DMS153 treated with DMSO at 0.1 percent for 48 hours (cell line): ENCODE data around the gene LDLR.
"Not testable (repeated sequence)": the region's sequence is repeated elsewhere in the genome, so short reads cannot be mapped to it uniquely, and the experiment has no call there.

Experiments used
- DNase-seq: peaks from one replicate; lab custom pipeline; 2025; ENCODE audit not compliant: unreplicated experiment; lab: John Stamatoyannopoulos, UW

The LDLR gene

DNA sequence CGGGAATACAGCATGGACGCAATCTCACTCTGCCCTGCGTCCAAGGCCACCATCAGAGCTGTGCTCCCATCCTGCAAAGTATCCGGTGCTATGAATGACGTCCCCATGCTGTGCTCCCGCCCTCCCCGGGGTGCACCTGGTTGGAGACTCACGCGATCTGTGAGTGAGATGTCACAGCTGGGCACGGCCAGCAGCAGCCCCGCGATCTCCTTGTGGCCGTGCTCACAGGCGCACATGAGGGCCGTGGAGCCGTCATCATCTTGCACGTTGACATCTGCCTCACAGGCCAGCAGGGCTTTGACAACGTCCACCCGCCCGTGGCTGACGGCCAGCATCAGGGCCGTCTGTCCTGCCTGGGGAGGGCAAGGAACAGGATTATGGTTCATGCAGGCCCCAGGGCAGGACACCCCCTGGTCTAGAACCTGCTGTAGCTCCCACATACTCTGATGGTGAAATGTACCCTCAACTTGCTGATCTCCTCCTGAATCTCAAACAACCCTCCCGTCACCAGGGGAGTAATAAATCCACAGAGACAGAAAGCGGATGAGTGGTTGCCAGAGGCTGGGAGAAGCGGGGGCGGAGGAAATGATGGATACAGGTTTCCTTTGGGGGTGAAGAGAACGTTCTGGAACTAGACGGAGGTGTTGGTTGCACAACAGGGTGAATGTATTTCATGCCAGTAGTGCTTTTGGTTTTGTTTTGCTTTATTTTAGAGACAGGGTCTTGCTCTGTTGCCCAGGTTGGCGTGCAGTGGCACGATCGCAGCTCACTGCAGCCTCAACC is 80.8 kb downstream of the LDLR start:
- DNase-seq: no peak

- DNase-seq: no peak
Observed at GRCh38 chr19:11171144-11171543, 81.9 kb downstream of the LDLR start.

GRCh38 chr19:11172576-11172975 is 83.3 kb downstream of the LDLR start:
- no peak for DNase-seq

DNA sequence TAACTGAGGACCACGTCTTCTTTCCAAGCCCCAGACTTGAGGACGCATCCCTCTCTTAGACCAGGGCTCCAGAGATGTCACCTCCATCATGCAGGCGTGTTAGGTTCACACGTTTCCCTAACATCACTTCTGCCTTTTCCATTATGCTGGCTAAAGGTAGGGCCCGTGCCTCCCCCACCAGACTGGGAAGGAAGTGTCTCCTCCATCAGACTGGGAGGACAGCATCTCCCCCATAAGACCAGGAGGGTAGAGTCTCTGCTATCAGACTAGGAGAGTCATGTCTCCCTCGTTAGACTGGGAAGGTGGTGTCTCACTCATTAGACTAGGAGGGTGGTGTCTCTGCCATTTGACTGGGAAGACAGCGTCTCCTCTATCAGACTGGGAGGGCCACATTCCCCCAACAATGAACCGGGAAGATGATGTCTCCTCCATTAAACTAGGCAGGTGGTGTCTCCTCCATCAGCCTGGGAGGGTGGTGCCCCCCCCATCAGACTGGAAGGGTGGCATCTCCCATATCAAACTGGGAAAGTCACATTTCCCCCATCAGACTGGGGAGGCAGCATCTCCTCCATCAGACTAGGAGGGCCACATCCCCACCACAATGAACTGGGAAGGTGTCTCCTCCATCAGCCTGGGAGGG is 84.4 kb downstream of the LDLR start:
- no peak for DNase-seq

GRCh38 chr19:11174336-11174735 is 85.1 kb downstream of the LDLR start:
- DNase-seq: no peak

DNA sequence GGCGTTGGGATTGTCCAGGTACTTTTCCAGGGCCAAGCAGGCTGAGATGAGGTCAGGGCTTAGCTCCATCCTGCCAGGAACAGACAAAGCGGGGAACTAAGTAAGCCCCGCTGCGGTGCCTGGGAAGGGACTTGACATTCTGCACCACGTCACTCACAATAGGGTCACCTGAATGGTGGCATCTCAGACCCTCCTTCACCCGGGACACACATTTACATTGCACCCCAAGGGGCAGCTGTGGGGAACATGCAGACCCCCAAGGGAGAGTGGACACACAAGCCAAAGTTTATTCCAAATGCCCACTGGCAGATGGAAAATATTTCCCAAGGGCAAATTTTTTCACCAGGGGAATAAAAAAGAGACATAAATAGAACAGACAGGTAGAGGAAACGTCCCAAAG is 86.7 kb downstream of the LDLR start:
- DNase-seq: no peak

DNA sequence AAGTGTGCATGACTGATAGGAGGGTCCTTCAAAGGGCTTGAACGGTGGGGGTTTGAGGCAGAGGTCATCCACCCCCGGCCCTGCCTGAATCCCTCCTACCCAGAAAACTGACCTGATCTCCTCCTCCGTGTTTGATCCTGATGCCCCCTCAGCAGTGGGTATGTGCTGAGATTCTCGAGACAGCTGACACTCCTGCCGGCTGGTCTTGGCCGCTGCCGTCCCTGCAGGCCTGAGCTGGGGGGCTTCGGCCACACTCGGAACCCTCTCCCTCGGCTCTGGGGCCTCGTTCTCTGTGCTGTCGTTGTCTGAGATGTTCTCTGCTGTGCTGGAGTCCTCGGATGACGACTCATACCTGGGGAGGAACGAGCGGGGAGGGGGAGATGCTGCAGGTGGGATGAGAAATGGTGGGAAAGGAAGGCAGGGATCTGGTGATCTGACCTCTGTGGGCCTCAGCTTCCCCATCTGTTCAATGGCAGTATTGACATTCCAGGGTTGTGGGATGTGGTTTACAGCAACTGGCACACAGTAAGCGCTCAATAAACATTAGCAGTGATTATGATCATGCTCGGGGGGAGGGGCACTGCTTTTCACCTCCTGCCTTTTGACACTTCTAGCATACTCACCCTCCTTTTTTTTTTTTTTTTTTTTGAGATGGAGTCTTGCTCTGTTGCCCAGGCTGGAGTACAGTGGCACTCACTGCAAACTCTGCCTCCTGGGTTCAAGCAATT is 87.4 kb downstream of the LDLR start:
- no peak for DNase-seq

GRCh38 chr19:11177592-11177991 is 88.3 kb downstream of the LDLR start:
- no peak for DNase-seq

DNA sequence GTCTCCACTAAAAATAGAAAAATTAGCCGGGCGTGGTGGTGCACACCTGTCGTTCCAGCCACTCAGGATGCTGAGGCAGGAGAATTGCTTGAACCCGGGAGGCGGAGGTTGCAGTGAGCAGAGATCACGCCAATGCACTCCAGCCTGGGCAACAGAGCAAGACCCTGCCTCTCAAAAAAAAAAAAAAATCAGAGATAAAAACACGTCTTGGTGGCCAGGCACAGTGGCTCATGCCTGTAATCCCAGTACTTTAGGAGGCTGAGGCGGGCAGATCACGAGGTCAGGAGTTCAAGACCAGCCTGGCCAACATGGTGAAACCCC is 89.8 kb downstream of the LDLR start:
- DNase-seq: not testable (repeated sequence)

DNA sequence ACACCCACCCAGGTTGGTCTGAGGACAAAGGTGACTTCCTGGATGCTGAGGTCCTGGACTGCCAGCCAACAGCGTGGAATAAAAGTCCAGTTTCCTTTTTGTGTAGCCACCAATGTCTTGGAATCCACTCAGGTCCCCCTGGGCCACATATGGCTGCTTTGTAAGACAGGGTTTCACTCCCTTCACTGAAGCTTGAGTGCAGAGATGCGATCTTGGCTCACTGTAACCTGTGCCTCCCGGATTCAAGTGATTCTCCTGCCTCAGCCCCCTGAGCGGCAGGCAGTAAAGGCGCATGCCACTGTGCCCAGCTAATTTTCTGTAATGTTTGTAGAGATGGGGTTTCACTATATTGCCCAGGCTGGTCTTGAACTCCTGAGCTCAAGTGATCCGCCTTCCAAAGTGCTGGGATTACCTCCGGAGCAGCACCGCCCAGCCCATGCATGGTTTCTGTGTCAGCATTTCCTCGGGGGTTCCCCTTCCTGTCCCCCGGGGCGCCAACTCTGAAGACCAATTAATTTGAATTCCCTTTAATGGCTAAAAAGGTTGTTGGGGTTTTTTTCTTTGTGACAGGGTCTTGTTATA is 90.5 kb downstream of the LDLR start:
- DNase-seq: no peak

GRCh38 chr19:11180346-11180745 is 91.1 kb downstream of the LDLR start:
- no peak for DNase-seq

GRCh38 chr19:11180975-11181374 is 91.7 kb downstream of the LDLR start:
- not testable (repeated sequence) for DNase-seq

DNA sequence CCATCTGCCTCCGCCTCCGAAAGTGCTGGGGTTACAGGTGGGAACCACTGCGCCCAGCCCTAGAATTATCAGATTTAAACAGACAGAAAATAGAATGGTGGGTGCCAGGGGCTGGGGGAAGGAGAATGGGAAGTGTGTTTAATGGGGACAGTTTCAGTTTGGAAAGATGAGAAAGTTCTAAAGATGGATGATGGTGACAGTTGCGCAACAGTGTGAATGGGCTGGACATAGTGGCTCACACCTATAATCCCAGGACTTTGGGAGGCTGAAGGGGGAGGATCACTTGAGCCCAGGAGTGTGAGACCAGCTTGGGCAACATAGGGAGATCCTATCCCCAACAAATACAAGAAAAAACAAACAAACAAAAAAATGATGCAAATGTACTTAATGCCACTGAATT is 92.2 kb downstream of the LDLR start:
- DNase-seq: no peak
